ENCODE results near the gene SLC4A4. TPM values are rescaled to one million over a fixed set of nuclear protein-coding genes. Genes with fewer than 3 reads are reported as not detected.

SLC4A4 gene
- total and polyA plus RNA-seq, 7 donors, result 3.0 to 21.3 (median 4.8) TPM

GRCh38 chr4:71294301-71294700, 44.5 kb upstream of the SLC4A4 start:
- Histone ChIP-seq H3K9me3 (no peaks in the 10 kb centered on the region), H3K36me3 (no peaks in the 10 kb centered on the region), H3K27me3 (no peaks in the 10 kb centered on the region), H3K4me3 (no peak overlapping the region), H3K4me1 (peaks cover 0 to 6% (median 0%) of the 10 kb centered on the region in 4 donors), H3K27ac (no peak overlapping the region)
- WGBS, 2 donors, result 79 to 83% methylated on average over 3 of the region's 3 CpGs
- no peak for TF ChIP-seq POLR2AphosphoS5 (IDR thresholded peaks at IDR 0.05)
- no peak for TF ChIP-seq POLR2A (IDR thresholded peaks at IDR 0.05)
- no peak for TF ChIP-seq EP300 (IDR thresholded peaks at IDR 0.05)
- TF ChIP-seq CTCF (IDR thresholded peaks at IDR 0.05), result no peak
- intact Hi-C loops (cut with DNase I), result no loop called here
- no peak for DNase-seq

- intact Hi-C loops (cut with DNase I), result no loop called here
- no peak overlapping the region for H3K4me3 ChIP-seq
- no peaks in the 10 kb centered on the region for H3K27me3 ChIP-seq
- no peak for DNase-seq
- H3K9me3 ChIP-seq, result no peaks in the 10 kb centered on the region
- H3K36me3 ChIP-seq, result no peaks in the 10 kb centered on the region
- H3K27ac ChIP-seq, result no peak overlapping the region
- TF ChIP-seq EP300 (IDR thresholded peaks at IDR 0.05), result no peak
- no peak for TF ChIP-seq CTCF (IDR thresholded peaks at IDR 0.05)
- no peak for TF ChIP-seq POLR2AphosphoS5 (IDR thresholded peaks at IDR 0.05)
- TF ChIP-seq POLR2A (IDR thresholded peaks at IDR 0.05), result no peak
- peaks cover 0 to 6% (median 0%) of the 10 kb centered on the region in 4 donors for H3K4me1 ChIP-seq
- WGBS, 2 donors, result 34 to 81% methylated on average over 1 of the region's 1 CpG
Measured at GRCh38 chr4:71296945-71297344, 41.9 kb upstream of the SLC4A4 start.

GRCh38 chr4:71300362-71300761, 38.5 kb upstream of the SLC4A4 start:
- no peaks in the 10 kb centered on the region for H3K9me3 ChIP-seq
- TF ChIP-seq POLR2AphosphoS5 (IDR thresholded peaks at IDR 0.05) (no peak), EP300 (IDR thresholded peaks at IDR 0.05) (no peak), POLR2A (IDR thresholded peaks at IDR 0.05) (no peak), CTCF (IDR thresholded peaks at IDR 0.05) (no peak)
- no peak overlapping the region for H3K4me3 ChIP-seq
- intact Hi-C loops (cut with DNase I), result no loop called here
- no peaks in the 10 kb centered on the region for H3K36me3 ChIP-seq
- H3K27ac ChIP-seq, result no peak overlapping the region
- no peak for DNase-seq
- H3K27me3 ChIP-seq, result no peaks in the 10 kb centered on the region
- peaks cover 0 to 6% (median 0%) of the 10 kb centered on the region in 4 donors for H3K4me1 ChIP-seq
- 95 to 96% methylated on average over 8 of the region's 8 CpGs for WGBS, 2 donors

GRCh38 chr4:71300964-71301363, 37.9 kb upstream of the SLC4A4 start:
- 53 to 71% methylated on average over 3 of the region's 3 CpGs for WGBS, 2 donors
- TF ChIP-seq CTCF (IDR thresholded peaks at IDR 0.05), result no peak
- no peak for TF ChIP-seq EP300 (IDR thresholded peaks at IDR 0.05)
- TF ChIP-seq POLR2A (IDR thresholded peaks at IDR 0.05), result no peak
- no peak for TF ChIP-seq POLR2AphosphoS5 (IDR thresholded peaks at IDR 0.05)
- Histone ChIP-seq H3K27me3 (no peaks in the 10 kb centered on the region), H3K27ac (no peak overlapping the region), H3K9me3 (no peaks in the 10 kb centered on the region), H3K36me3 (no peaks in the 10 kb centered on the region), H3K4me3 (no peak overlapping the region), H3K4me1 (peaks cover 0 to 6% (median 0%) of the 10 kb centered on the region in 4 donors)
- no peak for DNase-seq
- intact Hi-C loops (cut with DNase I), result no loop called here

GRCh38 chr4:71303287-71303686, 35.5 kb upstream of the SLC4A4 start:
- WGBS, 2 donors, result 87% methylated on average over 1 of the region's 1 CpG
- Histone ChIP-seq H3K4me3 (no peak overlapping the region), H3K4me1 (no peaks in the 10 kb centered on the region), H3K27me3 (no peaks in the 10 kb centered on the region), H3K27ac (no peak overlapping the region), H3K36me3 (no peaks in the 10 kb centered on the region), H3K9me3 (no peaks in the 10 kb centered on the region)
- TF ChIP-seq POLR2A (IDR thresholded peaks at IDR 0.05) (no peak), EP300 (IDR thresholded peaks at IDR 0.05) (no peak), CTCF (IDR thresholded peaks at IDR 0.05) (no peak), POLR2AphosphoS5 (IDR thresholded peaks at IDR 0.05) (no peak)
- intact Hi-C loops (cut with DNase I), result no loop called here
- DNase-seq, result no peak

All from sigmoid colon (tissue), 7 donors.